ENCODE measurements around the gene BCAS4.

DNA sequence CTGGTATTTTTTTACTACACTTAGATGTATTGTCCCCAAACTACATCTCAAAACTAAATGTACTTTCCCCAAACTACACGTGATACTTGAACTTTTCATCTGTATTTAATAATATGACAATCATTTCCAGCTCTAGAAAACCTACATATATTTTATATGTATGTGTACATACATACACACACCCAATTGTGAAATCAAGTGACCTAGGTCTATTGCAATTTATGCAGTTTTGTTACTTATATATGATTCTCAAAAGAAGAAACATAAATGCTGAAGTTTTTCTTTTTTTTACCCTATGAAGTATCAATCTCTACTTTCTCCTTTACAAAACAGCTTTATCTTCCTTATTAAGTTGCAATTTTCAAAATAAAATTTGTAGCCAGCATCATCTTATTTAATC lies 131.7 kb downstream of the BCAS4 start:
- no peak for TF ChIP-seq POLR2A (IDR thresholded peaks at IDR 0.05)
- TF ChIP-seq, protein P1, sequence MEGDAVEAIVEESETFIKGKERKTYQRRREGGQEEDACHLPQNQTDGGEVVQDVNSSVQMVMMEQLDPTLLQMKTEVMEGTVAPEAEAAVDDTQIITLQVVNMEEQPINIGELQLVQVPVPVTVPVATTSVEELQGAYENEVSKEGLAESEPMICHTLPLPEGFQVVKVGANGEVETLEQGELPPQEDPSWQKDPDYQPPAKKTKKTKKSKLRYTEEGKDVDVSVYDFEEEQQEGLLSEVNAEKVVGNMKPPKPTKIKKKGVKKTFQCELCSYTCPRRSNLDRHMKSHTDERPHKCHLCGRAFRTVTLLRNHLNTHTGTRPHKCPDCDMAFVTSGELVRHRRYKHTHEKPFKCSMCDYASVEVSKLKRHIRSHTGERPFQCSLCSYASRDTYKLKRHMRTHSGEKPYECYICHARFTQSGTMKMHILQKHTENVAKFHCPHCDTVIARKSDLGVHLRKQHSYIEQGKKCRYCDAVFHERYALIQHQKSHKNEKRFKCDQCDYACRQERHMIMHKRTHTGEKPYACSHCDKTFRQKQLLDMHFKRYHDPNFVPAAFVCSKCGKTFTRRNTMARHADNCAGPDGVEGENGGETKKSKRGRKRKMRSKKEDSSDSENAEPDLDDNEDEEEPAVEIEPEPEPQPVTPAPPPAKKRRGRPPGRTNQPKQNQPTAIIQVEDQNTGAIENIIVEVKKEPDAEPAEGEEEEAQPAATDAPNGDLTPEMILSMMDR (IDR thresholded peaks at IDR 0.05), result no peak

Measured in prostate gland (tissue), 2 donors.